SK-N-MC (cell line): Measurements from ENCODE around the gene EHD3.

Experiments
- DNase-seq: peaks from one replicate; pipeline ENCODE4 v3.0.0-alpha.2; 2011; ENCODE audit warnings: low read depth, low spot score
- H3K27ac ChIP-seq: fragments of 200-600 bp; sonication (generic); 2 replicates; pipeline ENCODE4 v1.5.1; 2016; ENCODE audit warnings: mixed run types
- H3K36me3 ChIP-seq: fragments of 200-600 bp; sonication (generic); 2 replicates; pipeline ENCODE4 v1.6.1; 2017; ENCODE audit warnings: antibody characterized with exemption, low read length, mixed read lengths; ENCODE audit not compliant: insufficient read depth
- H3K4me3 ChIP-seq: fragments of 200-600 bp; sonication (generic); 2 replicates; pipeline ENCODE4 v1.5.1; 2016
- H3K9ac ChIP-seq: fragments of 200-600 bp; sonication (generic); 2 replicates; pipeline ENCODE4 v1.8.0; 2017; ENCODE audit warnings: mixed run types, mixed read lengths; ENCODE audit not compliant: insufficient read length
- H3K9me3 ChIP-seq: fragments of 200-600 bp; sonication (generic); 2 replicates; pipeline ENCODE4 v1.6.1; 2017; ENCODE audit warnings: low read depth, mild to moderate bottlenecking, antibody characterized with exemption, low read length, moderate library complexity, mixed read lengths
- EZH2 ChIP-seq: fragments of 200-600 bp; sonication (generic); IDR thresholded peaks from one replicate; pipeline ENCODE4 v1.6.1; 2017; ENCODE audit warnings: antibody characterized with exemption
- FOXP2 ChIP-seq: optimal IDR thresholded peaks from 2 replicates; pipeline ENCODE3; 2011; ENCODE audit warnings: mild to moderate bottlenecking, moderate library complexity; ENCODE audit not compliant: insufficient read depth; ENCODE audit errors: extremely low read length, control extremely low read depth
- POLR2AphosphoS5 ChIP-seq: IDR thresholded peaks from 2 replicates; pipeline ENCODE4 v1.6.1; 2012; ENCODE audit warnings: mild to moderate bottlenecking, low read depth, low read length, borderline replicate concordance

EHD3 gene

DNA sequence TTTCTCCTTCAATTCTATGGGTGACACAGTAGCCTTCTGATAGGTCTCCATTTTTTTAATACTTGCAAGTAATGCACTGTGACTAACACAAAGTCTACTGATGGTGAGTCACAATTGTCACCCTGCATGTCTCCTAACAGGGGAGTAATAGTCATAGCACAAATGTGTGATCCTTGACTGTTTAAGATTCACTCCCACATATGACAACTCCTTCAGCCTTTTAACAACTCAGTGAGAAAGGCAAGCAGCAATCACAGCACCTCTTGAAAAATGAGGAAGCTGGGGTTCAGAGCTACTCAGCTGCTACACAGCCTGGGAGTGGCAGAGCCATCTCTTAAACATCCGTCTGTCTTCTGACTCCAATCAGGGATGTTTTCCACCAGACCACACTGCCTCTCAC lies 63.8 kb downstream of the EHD3 start:
- no peak overlapping the region for H3K9ac ChIP-seq
- H3K27ac ChIP-seq: no peak overlapping the region
- H3K4me3 ChIP-seq: no peak overlapping the region
- no peaks in the 10 kb centered on the region for H3K9me3 ChIP-seq
- TF ChIP-seq FOXP2 (no peak), POLR2AphosphoS5 (no peak), EZH2 (no peak)
- H3K36me3 ChIP-seq: no peaks in the 10 kb centered on the region
- DNase-seq: no peak

DNA sequence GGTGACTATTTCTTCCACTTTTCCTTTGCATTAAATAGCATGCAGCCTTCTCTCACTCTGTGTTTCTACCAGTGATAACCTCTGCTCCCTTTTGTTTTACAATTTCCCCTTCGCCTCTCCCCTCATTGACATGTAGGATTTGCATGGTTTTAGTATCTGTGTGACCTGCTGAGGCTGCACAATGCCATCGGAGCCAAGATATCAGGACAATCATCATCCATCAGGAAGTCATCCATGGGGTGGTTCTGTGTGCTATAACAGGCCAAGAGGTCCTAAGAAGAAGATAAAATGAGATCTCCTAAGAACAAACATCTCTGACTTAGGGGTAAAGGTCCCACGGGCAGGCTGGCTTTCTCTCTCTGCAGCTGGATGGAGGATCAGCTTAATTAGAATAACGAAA lies 65.6 kb downstream of the EHD3 start:
- no peak overlapping the region for H3K27ac ChIP-seq
- no peak overlapping the region for H3K4me3 ChIP-seq
- no peak overlapping the region for H3K9ac ChIP-seq
- no peaks in the 10 kb centered on the region for H3K36me3 ChIP-seq
- TF ChIP-seq POLR2AphosphoS5 (no peak), EZH2 (no peak), FOXP2 (no peak)
- no peak for DNase-seq
- no peaks in the 10 kb centered on the region for H3K9me3 ChIP-seq

DNA sequence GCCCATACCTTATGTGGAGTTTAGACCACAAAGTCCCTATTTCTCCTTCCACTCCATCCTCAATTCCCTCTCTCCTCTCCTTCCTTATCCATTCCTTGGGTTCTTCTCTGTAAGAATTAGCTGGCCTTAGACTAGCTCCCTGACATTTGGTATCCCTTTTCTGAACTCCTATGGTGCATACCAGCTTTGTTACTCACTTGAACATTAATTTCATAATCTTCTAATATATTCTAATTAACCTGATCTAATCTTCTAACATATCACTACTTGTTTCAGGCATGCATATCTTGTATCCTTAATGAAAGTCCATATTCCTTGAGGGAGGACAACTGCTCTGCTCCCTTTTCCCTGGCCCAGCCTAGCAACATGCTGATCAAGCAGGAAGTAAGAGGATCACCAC lies 66.4 kb downstream of the EHD3 start:
- no peak overlapping the region for H3K27ac ChIP-seq
- H3K9me3 ChIP-seq: no peaks in the 10 kb centered on the region
- no peak for DNase-seq
- H3K4me3 ChIP-seq: no peak overlapping the region
- TF ChIP-seq POLR2AphosphoS5 (no peak), FOXP2 (no peak), EZH2 (no peak)
- no peak overlapping the region for H3K9ac ChIP-seq
- H3K36me3 ChIP-seq: no peaks in the 10 kb centered on the region

DNA sequence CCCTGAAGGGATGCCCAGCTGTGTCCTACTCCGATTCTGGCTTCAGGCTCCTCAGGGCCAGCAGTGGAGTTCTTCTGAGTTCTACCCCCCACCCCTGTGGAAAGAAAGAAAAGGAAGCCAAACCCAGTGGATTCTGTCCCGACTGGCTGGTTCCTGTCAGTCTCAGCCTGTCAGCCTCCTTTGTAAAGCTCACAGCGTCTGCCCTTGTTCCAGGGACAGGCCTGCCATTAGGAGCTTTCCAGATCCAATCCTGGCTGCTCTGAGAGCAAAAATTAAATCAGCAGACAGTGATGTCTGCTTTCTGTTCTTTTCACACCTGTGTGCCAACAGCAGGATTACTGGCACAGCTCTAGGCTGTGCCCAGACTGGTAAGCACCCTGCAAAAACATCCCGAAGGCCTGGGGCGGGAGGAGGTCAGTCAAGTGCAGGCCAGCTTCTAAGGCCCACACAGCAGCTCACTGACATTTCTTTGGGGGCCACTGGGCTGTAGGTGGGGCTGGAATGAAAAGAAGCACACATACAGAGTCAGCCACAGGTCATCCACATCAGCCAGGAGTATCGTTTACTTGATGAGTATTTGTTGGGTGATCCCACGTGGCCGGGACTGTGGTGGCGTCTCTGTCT lies 69.1 kb downstream of the EHD3 start:
- Histone ChIP-seq H3K9ac (no peak overlapping the region), H3K9me3 (no peaks in the 10 kb centered on the region), H3K27ac (no peak overlapping the region), H3K4me3 (no peak overlapping the region), H3K36me3 (no peaks in the 10 kb centered on the region)
- no peak for DNase-seq
- TF ChIP-seq FOXP2 (no peak), EZH2 (no peak), POLR2AphosphoS5 (no peak)

DNA sequence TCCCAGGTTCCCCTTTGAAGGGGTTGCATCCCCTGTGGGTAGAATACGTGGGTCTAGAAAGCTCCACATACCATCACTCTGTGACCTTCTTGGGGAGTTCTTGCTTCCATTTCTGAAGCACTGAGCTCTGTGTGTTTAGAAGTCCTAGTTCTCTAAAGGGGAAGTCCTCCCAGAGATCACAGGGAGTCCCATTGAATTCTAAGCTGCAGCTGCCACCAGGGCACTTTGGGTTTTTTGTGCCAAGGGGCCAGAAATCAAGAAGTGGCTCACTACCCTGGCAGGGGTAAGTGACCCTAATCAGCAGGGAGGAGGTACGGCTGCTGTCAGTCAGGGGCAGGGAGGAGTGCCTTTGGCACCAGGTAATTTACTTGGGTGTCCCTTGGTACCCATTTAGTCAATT lies 70.9 kb downstream of the EHD3 start:
- H3K27ac ChIP-seq: no peak overlapping the region
- no peak for DNase-seq
- no peak overlapping the region for H3K9ac ChIP-seq
- no peaks in the 10 kb centered on the region for H3K9me3 ChIP-seq
- no peak for TF ChIP-seq POLR2AphosphoS5
- TF ChIP-seq FOXP2: no peak
- no peak for TF ChIP-seq EZH2
- no peak overlapping the region for H3K4me3 ChIP-seq
- H3K36me3 ChIP-seq: no peaks in the 10 kb centered on the region

DNA sequence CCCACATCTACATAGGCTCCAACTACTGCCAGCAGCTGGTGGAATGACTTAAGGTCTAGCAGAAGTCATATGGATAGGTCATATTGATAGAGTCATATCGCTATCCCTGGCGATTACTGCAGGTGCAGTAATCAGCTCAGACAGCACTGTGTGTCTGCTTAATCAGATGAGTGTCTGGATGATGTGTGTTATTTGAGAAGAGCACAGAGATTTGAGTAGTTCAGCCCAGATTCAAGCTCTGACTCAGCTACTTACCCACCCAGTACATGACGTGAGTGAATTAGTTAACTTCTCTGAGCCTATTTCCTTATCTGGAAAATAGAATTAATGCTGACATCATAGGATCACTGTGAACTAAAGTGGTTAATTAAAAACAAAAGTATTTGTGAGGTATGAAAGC lies 78.9 kb downstream of the EHD3 start:
- Histone ChIP-seq H3K9ac (no peak overlapping the region), H3K9me3 (no peaks in the 10 kb centered on the region), H3K36me3 (no peaks in the 10 kb centered on the region), H3K4me3 (no peak overlapping the region), H3K27ac (no peak overlapping the region)
- DNase-seq: no peak
- TF ChIP-seq POLR2AphosphoS5 (no peak), FOXP2 (no peak), EZH2 (no peak)

DNA sequence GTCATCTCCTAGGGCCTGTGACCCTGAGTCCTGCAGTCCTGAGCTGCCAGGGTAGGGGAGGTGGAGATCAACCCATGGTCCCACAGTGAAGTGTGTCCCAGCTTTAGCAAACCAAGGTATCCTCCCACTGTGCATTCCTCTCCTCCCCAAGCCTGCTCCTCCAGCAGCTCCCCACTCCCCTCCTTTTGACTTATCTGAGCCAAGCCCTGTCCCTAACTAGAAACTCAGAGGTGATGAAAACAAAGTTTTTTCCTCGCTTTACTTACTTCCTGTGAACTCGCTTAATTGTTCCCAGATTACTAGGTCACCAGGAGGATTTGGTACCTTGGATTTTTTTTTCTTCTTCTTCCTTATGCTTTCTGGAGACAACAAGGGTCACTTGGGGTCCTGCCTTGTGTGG lies 80.8 kb downstream of the EHD3 start:
- DNase-seq: no peak
- H3K9me3 ChIP-seq: no peaks in the 10 kb centered on the region

DNA sequence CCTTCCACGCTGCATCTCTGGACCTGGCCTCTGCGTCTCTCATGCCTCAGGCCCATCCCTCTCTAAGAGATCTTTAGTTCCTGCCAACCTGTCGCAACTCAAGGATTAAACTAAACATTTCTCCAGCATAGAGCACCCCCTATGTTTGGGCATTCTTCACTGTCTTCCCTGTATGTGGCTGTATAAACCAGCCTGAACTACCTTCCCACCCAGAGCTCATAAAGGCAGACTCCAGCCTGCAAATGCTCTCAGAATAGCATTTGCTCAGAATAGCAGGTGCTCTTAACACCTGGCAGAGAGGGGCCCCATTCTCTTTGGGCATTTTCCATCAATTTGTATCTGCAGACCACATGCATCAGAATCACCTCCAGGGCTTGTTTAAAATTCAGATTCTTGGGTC lies 83.4 kb downstream of the EHD3 start:
- DNase-seq: no peak
- Histone ChIP-seq H3K27ac (no peak overlapping the region), H3K9ac (no peak overlapping the region), H3K9me3 (no peaks in the 10 kb centered on the region), H3K36me3 (no peaks in the 10 kb centered on the region), H3K4me3 (no peak overlapping the region)
- TF ChIP-seq FOXP2 (no peak), POLR2AphosphoS5 (no peak), EZH2 (no peak)

More for the DNA sequence above, 80.8 kb downstream of the EHD3 start:
- H3K27ac ChIP-seq: no peak overlapping the region
- H3K36me3 ChIP-seq: no peaks in the 10 kb centered on the region
- H3K4me3 ChIP-seq: no peak overlapping the region
- H3K9ac ChIP-seq: no peak overlapping the region
- TF ChIP-seq FOXP2: no peak
